Left ventricle myocardium inferior (tissue), 1 donor: Measurements from ENCODE around the gene RIMS3. TPM values are rescaled to one million over a fixed set of nuclear protein-coding genes. Genes with fewer than 3 reads are reported as not detected.

ENCODE experiments used
- DNase-seq: peaks from one replicate; pipeline ENCODE4 v3.0.0-alpha.2; 2020
- H3K27ac ChIP-seq: fragments of 200-600 bp; replicated peaks from 2 replicates; pipeline ENCODE4 v1.8.0; 2021
- H3K27me3 ChIP-seq: fragments of 200-600 bp; 2 replicates; pipeline ENCODE4 v1.8.0; 2021; ENCODE audit warnings: low read depth
- H3K36me3 ChIP-seq: fragments of 200-600 bp; 2 replicates; pipeline ENCODE4 v1.8.0; 2021
- H3K4me1 ChIP-seq: fragments of 200-600 bp; 2 replicates; pipeline ENCODE4 v1.8.0; 2021
- H3K4me3 ChIP-seq: fragments of 200-600 bp; 2 replicates; pipeline ENCODE4 v1.8.0; 2021; ENCODE audit warnings: mild to moderate bottlenecking, moderate library complexity
- H3K9me3 ChIP-seq: fragments of 200-600 bp; replicated peaks from 2 replicates; pipeline ENCODE4 v1.8.0; 2021
- intact Hi-C: fragments of 100-400 bp; cut with micrococcal nuclease; formaldehyde crosslinking; loops from one replicate; pipeline ENCODE4 v1.11.0; 2022
- total RNA-seq: library from RNA; stranded (reverse); fragmentation: NEBNext Ultra II Directional; extraction: Animal tissue kit (Norgen Biotek cat#: 25700); gene quantifications from one replicate; pipeline ENCODE4 v1.2.1, GENCODE V29; 2021
- TF ChIP-seq, protein P1 (sequence below): fragments of 200-600 bp; IDR thresholded peaks from 2 replicates; pipeline ENCODE4 v1.8.0; 2021; ENCODE audit warnings: antibody characterized with exemption, mild to moderate bottlenecking, borderline replicate concordance
- donor health status: DM: no; HTN: yes; CAD: no; lungs with severe emphysema.

Gene RIMS3
- total RNA-seq, 1 donor from 2014 or later = 0.74 TPM

- Histone ChIP-seq H3K27ac (no peak overlapping the region), H3K4me3 (no peak overlapping the region), H3K9me3 (no peaks in the 10 kb centered on the region), H3K27me3 (peaks cover 4% of the 10 kb centered on the region), H3K4me1 (peaks cover 6% of the 10 kb centered on the region), H3K36me3 (no peaks in the 10 kb centered on the region)
- DNase-seq = no peak
- TF ChIP-seq, protein P1, sequence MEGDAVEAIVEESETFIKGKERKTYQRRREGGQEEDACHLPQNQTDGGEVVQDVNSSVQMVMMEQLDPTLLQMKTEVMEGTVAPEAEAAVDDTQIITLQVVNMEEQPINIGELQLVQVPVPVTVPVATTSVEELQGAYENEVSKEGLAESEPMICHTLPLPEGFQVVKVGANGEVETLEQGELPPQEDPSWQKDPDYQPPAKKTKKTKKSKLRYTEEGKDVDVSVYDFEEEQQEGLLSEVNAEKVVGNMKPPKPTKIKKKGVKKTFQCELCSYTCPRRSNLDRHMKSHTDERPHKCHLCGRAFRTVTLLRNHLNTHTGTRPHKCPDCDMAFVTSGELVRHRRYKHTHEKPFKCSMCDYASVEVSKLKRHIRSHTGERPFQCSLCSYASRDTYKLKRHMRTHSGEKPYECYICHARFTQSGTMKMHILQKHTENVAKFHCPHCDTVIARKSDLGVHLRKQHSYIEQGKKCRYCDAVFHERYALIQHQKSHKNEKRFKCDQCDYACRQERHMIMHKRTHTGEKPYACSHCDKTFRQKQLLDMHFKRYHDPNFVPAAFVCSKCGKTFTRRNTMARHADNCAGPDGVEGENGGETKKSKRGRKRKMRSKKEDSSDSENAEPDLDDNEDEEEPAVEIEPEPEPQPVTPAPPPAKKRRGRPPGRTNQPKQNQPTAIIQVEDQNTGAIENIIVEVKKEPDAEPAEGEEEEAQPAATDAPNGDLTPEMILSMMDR = no peak
- intact Hi-C loops = no loop called here
Measured at GRCh38 chr1:40627987-40628902, 37.2 kb downstream of the RIMS3 start.

DNA sequence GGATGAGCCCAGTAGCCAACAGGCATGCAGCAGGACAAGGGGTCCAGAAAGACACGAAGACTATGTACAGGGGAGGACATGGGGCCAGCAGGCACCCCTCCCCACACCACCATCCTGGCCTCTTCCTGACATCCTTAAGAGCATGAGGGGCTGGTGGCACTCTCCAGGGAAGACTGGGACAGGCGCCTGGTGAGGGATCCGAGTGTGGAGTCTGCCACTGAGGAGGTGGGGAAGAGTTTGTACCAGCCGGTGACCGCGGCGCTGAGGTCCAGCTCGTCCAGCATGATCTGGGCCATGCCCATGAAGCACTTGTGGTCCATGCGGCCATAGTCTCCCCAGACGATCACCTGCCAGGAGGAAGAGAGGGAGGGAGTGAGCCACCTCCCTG, 39.1 kb downstream of the RIMS3 start:
- no peak overlapping the region for H3K27ac ChIP-seq
- H3K4me1 ChIP-seq = peaks cover 5% of the 10 kb centered on the region
- H3K36me3 ChIP-seq = no peaks in the 10 kb centered on the region
- no peak overlapping the region for H3K4me3 ChIP-seq
- TF ChIP-seq, protein P1 = no peak
- H3K9me3 ChIP-seq = no peaks in the 10 kb centered on the region
- H3K27me3 ChIP-seq = peaks cover 4% of the 10 kb centered on the region
- intact Hi-C loops = no loop called here
- no peak for DNase-seq

GRCh38 chr1:40625476-40626382, 39.8 kb downstream of the RIMS3 start:
- Histone ChIP-seq H3K27ac (no peak overlapping the region), H3K9me3 (no peaks in the 10 kb centered on the region), H3K4me3 (no peak overlapping the region), H3K27me3 (peaks cover 4% of the 10 kb centered on the region), H3K4me1 (peaks cover 5% of the 10 kb centered on the region), H3K36me3 (no peaks in the 10 kb centered on the region)
- intact Hi-C loops = no loop called here
- TF ChIP-seq, protein P1 = no peak
- no peak for DNase-seq

- TF ChIP-seq, protein P1 = peak; percentile 62
- Histone ChIP-seq H3K4me3 (no peak overlapping the region), H3K36me3 (no peaks in the 10 kb centered on the region), H3K9me3 (no peaks in the 10 kb centered on the region), H3K27me3 (peaks cover 4% of the 10 kb centered on the region), H3K4me1 (peaks cover 5% of the 10 kb centered on the region), H3K27ac (no peak overlapping the region)
- intact Hi-C loops = no loop called here
- no peak for DNase-seq
Measured at GRCh38 chr1:40625076-40625475, 40.4 kb downstream of the RIMS3 start.

GRCh38 chr1:40622936-40623629, 42.4 kb downstream of the RIMS3 start:
- Histone ChIP-seq H3K9me3 (peaks cover 3% of the 10 kb centered on the region), H3K27ac (no peak overlapping the region)

More at GRCh38 chr1:40622936-40623629, 42.4 kb downstream of the RIMS3 start:
- no peak for DNase-seq
- Histone ChIP-seq H3K27me3 (peaks cover 4% of the 10 kb centered on the region), H3K4me1 (peaks cover 5% of the 10 kb centered on the region), H3K4me3 (no peak overlapping the region), H3K36me3 (no peaks in the 10 kb centered on the region)
- intact Hi-C loops = no loop called here
- TF ChIP-seq, protein P1 = no peak
